Bronchial epithelial cell (primary cell): ENCODE data around the gene SGK1. TPM values are rescaled to one million over a fixed set of nuclear protein-coding genes. Genes with fewer than 3 reads are reported as not detected.
"Not testable (repeated sequence)": the region's sequence is repeated elsewhere in the genome, so short reads cannot be mapped to it uniquely, and the experiment has no call there.

Source experiments
- DNase-seq: peaks from one replicate; pipeline ENCODE4 v3.0.0-alpha.2; 2010; ENCODE audit warnings: low read depth
- FAIRE-seq: peaks from 2 replicates; lab custom pipeline; 2011; peaks lifted over from hg19 to GRCh38; lab: Jason Lieb, UNC
- H3K27me3 ChIP-seq: 2 replicates; pipeline ENCODE4 v1.5.1; 2011; ENCODE audit warnings: low read length; ENCODE audit not compliant: control insufficient read depth, insufficient read depth
- H3K36me3 ChIP-seq: 2 replicates; pipeline ENCODE4 v1.5.1; 2011; ENCODE audit warnings: low read length; ENCODE audit not compliant: control insufficient read depth, insufficient read depth
- H3K4me3 ChIP-seq: 2 replicates; pipeline ENCODE4 v1.5.1; 2011; ENCODE audit warnings: mild to moderate bottlenecking, low read depth, low read length, control low read depth
- total RNA-seq: library from RNA; depleted of rRNA; stranded (reverse); fragments of >200 nt; gene quantifications from 2 replicates; pipeline ENCODE4 v1.2.1, GENCODE V29; 2014
- TF ChIP-seq, protein P1 (sequence below): IDR thresholded peaks from 2 replicates; pipeline ENCODE4 v1.5.1; 2011; ENCODE audit warnings: mild to moderate bottlenecking, moderate library complexity, low read length, control low read depth, inconsistent platforms; ENCODE audit not compliant: insufficient read depth, severe bottlenecking

SGK1 gene
- total RNA-seq, 1 donor from 2014 or later, result 13.4 TPM

DNA sequence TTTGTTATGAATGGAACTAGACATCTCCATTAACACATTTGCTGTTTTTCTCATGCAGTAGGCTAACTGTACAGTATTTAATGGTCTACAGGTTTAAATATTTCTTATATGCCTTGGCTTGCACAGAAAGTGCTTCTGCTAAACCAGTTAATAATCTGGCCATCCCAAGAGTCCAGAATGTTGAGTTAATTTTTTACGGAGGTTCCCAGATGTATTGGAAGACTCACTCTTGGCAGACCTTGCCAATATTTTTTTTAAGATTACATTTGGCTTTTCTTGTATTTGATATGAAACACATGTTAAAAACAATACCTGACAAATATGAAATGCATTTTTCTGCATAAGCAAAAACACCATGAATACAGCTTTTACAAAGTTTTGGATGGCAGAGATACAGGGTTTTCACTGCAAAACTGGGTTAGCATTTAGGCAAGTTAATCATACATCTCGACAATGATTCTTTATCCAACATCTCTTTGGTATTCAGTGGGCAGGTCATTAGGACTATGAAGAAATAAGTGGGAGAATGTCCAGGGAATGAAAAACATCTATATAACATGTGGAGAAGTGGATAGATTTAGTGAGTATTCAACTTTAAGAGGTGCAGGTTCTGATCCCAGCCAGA lies 94.0 kb downstream of the SGK1 start:
- no peak for DNase-seq
- no peak for FAIRE-seq
- no peaks in the 10 kb centered on the region for H3K27me3 ChIP-seq
- no peaks in the 10 kb centered on the region for H3K36me3 ChIP-seq
- no peak overlapping the region for H3K4me3 ChIP-seq
- TF ChIP-seq, protein P1, sequence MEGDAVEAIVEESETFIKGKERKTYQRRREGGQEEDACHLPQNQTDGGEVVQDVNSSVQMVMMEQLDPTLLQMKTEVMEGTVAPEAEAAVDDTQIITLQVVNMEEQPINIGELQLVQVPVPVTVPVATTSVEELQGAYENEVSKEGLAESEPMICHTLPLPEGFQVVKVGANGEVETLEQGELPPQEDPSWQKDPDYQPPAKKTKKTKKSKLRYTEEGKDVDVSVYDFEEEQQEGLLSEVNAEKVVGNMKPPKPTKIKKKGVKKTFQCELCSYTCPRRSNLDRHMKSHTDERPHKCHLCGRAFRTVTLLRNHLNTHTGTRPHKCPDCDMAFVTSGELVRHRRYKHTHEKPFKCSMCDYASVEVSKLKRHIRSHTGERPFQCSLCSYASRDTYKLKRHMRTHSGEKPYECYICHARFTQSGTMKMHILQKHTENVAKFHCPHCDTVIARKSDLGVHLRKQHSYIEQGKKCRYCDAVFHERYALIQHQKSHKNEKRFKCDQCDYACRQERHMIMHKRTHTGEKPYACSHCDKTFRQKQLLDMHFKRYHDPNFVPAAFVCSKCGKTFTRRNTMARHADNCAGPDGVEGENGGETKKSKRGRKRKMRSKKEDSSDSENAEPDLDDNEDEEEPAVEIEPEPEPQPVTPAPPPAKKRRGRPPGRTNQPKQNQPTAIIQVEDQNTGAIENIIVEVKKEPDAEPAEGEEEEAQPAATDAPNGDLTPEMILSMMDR, result no peak

DNA sequence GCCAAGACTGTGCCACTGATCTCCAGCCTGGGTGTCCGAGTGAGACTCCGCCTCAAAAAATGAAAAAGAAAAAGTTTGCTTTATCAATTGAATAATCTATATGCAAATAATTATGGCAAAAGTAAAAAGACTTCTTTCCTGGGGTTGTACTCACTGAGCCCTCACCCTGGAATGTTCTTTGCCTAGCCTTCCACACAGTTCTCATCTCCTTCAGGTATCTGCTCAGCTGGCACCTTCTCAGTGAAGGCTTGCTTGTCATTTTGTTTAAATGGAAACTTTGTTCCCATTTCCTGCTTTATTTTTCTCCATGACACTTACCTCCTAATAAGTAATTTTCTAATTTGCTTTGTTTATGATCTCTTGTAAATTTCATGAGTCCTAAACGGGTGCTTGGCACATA lies 96.7 kb downstream of the SGK1 start:
- Histone ChIP-seq H3K27me3 (no peaks in the 10 kb centered on the region), H3K36me3 (no peaks in the 10 kb centered on the region), H3K4me3 (no peak overlapping the region)
- FAIRE-seq, result no peak
- TF ChIP-seq, protein P1, result no peak
- DNase-seq, result no peak

DNA sequence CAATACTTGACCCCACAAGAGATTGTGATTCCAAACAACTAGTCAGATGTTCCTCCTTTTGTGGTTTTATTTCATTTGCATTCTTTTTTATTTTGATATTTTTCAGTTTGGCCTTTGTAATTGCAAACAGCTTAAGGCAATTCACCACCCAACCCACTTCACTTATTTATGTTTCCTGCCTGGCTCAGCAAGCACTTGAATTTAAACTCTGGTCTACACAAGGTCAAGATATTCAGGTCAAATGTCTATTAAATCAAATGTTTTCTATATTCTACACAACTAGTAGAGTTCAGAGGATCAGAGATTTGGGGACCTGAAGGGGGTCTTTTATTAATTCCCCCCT lies 100.1 kb downstream of the SGK1 start:
- H3K4me3 ChIP-seq, result no peak overlapping the region
- H3K27me3 ChIP-seq, result no peaks in the 10 kb centered on the region
- DNase-seq, result no peak
- TF ChIP-seq, protein P1, result no peak
- H3K36me3 ChIP-seq, result no peaks in the 10 kb centered on the region
- FAIRE-seq, result no peak

DNA sequence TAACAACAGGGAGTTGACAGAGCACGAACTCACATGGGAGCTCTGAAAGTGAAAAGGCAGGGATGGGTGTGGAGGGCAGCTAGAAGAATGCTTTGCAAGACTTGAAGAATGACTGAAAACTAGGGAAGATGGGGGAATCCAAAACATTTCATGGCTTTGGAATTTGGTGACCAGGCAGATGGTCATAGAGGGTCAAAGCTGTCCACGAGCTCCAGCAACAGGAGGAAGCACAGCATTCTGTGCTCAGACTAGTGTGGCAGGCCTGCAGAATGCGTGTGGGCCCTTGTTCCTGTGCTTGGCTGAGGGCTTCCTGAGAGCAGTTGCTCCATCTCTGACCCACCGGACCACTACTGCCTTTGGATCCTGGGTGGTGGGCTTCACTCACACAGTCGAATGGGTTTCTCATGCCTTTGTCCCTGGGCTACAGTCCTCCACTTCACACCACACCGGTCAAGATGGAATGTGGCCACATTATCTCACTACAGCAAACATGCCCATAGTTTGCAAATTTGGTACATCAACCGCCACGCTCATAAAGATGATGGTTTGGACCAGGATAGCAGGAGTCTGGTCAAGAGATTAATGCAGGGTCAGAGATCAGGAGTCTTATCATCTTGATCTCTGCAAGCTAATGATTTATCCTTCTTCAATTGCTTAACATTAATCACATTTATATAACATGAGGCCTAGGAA lies 100.7 kb downstream of the SGK1 start:
- FAIRE-seq, result no peak
- no peak overlapping the region for H3K4me3 ChIP-seq
- H3K36me3 ChIP-seq, result no peaks in the 10 kb centered on the region
- DNase-seq, result no peak
- H3K27me3 ChIP-seq, result no peaks in the 10 kb centered on the region
- TF ChIP-seq, protein P1, result no peak

DNA sequence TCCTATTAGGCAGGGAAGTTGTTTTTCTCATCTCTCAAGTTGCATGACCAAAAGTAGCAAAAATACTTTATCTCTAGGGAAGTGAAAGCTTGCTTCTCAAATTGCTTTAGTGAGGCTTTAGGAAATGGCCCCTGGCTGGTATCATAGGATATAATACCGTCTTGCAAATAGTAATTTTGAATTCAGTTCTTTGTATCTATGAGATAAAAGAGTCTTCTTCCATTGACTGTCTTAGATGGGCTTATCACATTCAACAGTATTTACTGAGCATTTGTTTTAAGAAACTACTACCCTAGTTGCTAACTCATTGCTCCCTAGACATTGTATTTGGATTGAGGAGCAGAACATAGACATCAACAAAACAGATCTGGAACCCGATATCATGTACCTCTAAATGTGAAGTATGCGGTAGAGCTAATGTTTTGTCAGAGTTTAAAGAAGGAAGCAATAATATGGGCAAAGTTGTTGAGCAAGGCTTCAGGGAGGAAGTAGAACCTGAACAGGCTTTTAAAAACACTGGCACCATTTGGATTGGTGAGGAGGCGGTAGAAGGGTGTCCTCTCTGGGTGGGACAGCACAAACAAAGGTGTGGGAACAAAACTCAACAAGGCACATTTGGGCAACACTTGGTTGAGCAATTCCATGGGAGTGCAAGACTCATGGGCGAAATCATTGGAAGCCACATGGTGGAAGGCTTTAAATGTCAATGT lies 101.5 kb downstream of the SGK1 start:
- Histone ChIP-seq H3K36me3 (no peaks in the 10 kb centered on the region), H3K4me3 (no peak overlapping the region), H3K27me3 (no peaks in the 10 kb centered on the region)
- TF ChIP-seq, protein P1, result no peak
- FAIRE-seq (no peak), DNase-seq (no peak)

DNA sequence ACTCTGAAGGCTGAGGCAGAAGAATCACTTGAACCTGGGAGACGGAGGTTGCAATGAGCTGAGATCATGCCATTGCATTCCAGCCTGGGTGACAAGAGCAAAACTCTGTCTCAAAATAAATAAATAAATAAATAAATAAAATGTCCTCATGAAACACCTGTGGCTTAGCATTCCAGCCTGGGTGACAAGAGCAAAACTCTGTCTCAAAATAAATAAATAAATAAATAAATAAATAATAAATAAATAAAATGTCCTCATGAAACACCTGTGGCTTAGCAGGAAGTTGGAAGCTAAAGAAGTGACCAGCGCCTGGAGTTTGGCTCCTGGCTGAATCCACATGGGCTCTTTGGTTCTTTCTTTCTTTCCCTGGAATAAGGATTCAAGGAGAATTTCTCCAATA lies 104.5 kb downstream of the SGK1 start:
- not testable (repeated sequence) for H3K27me3 ChIP-seq, H3K36me3 ChIP-seq, FAIRE-seq, DNase-seq, H3K4me3 ChIP-seq
